ENCODE data around the gene CDHR2. TPM values are rescaled to one million over a fixed set of nuclear protein-coding genes. Genes with fewer than 3 reads are reported as not detected.

CDHR2 gene
- total RNA-seq, 1 experiment from 2014 or later = 0.63 TPM

GRCh38 chr5:176637556-176637955, 88.4 kb downstream of the CDHR2 start:
- peak; percentile 30; the same call in 1 of the 2 replicates for ATAC-seq
- Mint-ChIP-seq H3K27me3 (ENCODE audit: low read depth) (peaks cover 24% of the 10 kb centered on the region), H3K9me3 (peaks cover 7% of the 10 kb centered on the region), H3K4me3 (no peak overlapping the region), H3K4me1 (peaks cover 38% of the 10 kb centered on the region), H3K36me3 (no peaks in the 10 kb centered on the region), H3K27ac (no peak overlapping the region)
- no peak for DNase-seq (ENCODE audit: low spot score)
- TF ChIP-seq CREB1 (CRISPR knock-in tag; IDR thresholded peaks at IDR 0.05) = no peak
- no peak for TF ChIP-seq ATF1 (CRISPR knock-in tag; IDR thresholded peaks at IDR 0.05)
- no peak for TF ChIP-seq SOX15 (CRISPR knock-in tag; IDR thresholded peaks at IDR 0.05)
- TF ChIP-seq ZSCAN18 (CRISPR knock-in tag; IDR thresholded peaks at IDR 0.05) = no peak
- no peak for TF ChIP-seq E2F4 (CRISPR knock-in tag; IDR thresholded peaks at IDR 0.05; ENCODE audit: borderline replicate concordance, low read depth)
- TF ChIP-seq ZNF416 (CRISPR knock-in tag; IDR thresholded peaks at IDR 0.05) = no peak
- no peak for TF ChIP-seq USF2 (CRISPR knock-in tag; IDR thresholded peaks at IDR 0.05)
- no peak for TF ChIP-seq JUN (CRISPR knock-in tag; IDR thresholded peaks at IDR 0.05)
- no peak for TF ChIP-seq ATF3 (CRISPR knock-in tag; conservative IDR thresholded peaks at IDR 0.05)
- TF ChIP-seq SMAD4 (CRISPR knock-in tag; IDR thresholded peaks at IDR 0.05) = no peak
- no peak for TF ChIP-seq ETV6 (CRISPR knock-in tag; IDR thresholded peaks at IDR 0.05)
- TF ChIP-seq OVOL2 (CRISPR knock-in tag; IDR thresholded peaks at IDR 0.05; ENCODE audit: borderline replicate concordance) = no peak
- no peak for TF ChIP-seq ZMAT4 (CRISPR knock-in tag; IDR thresholded peaks at IDR 0.05)
- TF ChIP-seq ZNF263 (CRISPR knock-in tag; IDR thresholded peaks at IDR 0.05; ENCODE audit: low read depth) = no peak
- TF ChIP-seq KAT7 (CRISPR knock-in tag; IDR thresholded peaks at IDR 0.05; ENCODE audit: borderline replicate concordance) = no peak
- no peak for TF ChIP-seq CBFB (CRISPR knock-in tag; IDR thresholded peaks at IDR 0.05; ENCODE audit: low read depth)
- POLR2A ChIA-PET = no interaction called here
- CTCF ChIA-PET = interaction anchor here (1.0 kb wide), 1 partner anchor 190 kb away, joined by 3 read pairs; no protein-coding TSS in a partner anchor

- ChIA-PET CTCF (interaction anchor here (1.0 to 1.7 kb wide), 2 partner anchors 22 to 191 kb away, joined by 3 to 6 read pairs; no protein-coding TSS in a partner anchor), POLR2A (no interaction called here)
- peaks cover 19% of the 10 kb centered on the region for H3K27me3 Mint-ChIP-seq (ENCODE audit: low read depth)
- no peak overlapping the region for H3K27ac Mint-ChIP-seq
- H3K4me3 Mint-ChIP-seq = no peak overlapping the region
- 0 out of 2 replicates have a peak, but pooled peaks have one; percentile 26 for TF ChIP-seq GTF2I (CRISPR knock-in tag; conservative IDR thresholded peaks at IDR 0.05)
- no peak for TF ChIP-seq GRHL2 (CRISPR knock-in tag; IDR thresholded peaks at IDR 0.05; ENCODE audit: insufficient replicate concordance, severe bottlenecking)
- no peak for TF ChIP-seq CREB1 (CRISPR knock-in tag; IDR thresholded peaks at IDR 0.05)
- ATAC-seq (no peak), DNase-seq (ENCODE audit: low spot score) (no peak)
- H3K36me3 Mint-ChIP-seq = no peaks in the 10 kb centered on the region
- H3K9me3 Mint-ChIP-seq = peaks cover 7% of the 10 kb centered on the region
- H3K4me1 Mint-ChIP-seq = peaks cover 41% of the 10 kb centered on the region
Measured at GRCh38 chr5:176638437-176638836, 89.3 kb downstream of the CDHR2 start.

- ChIA-PET CTCF (interaction anchor here (0.9 to 1.7 kb wide), 2 partner anchors 9 to 22 kb away, joined by 5 to 6 read pairs; partner anchors contain the start of genes EIF4E1B and SNCB), POLR2A (interaction anchor here (0.9 kb wide), 1 partner anchor 812 kb away, joined by 3 read pairs; no protein-coding TSS in a partner anchor)
- ATAC-seq (no peak), DNase-seq (ENCODE audit: low spot score) (no peak)
- no peak overlapping the region for H3K27ac Mint-ChIP-seq
- H3K4me1 Mint-ChIP-seq = peaks cover 37% of the 10 kb centered on the region
- no peak overlapping the region for H3K4me3 Mint-ChIP-seq
- H3K27me3 Mint-ChIP-seq (ENCODE audit: low read depth) = peaks cover 19% of the 10 kb centered on the region
- no peaks in the 10 kb centered on the region for H3K36me3 Mint-ChIP-seq
- H3K9me3 Mint-ChIP-seq = peaks cover 7% of the 10 kb centered on the region
- TF ChIP-seq CREM (CRISPR knock-in tag; IDR thresholded peaks at IDR 0.05) = no peak
- no peak for TF ChIP-seq ZNF416 (CRISPR knock-in tag; IDR thresholded peaks at IDR 0.05)
- TF ChIP-seq ZNF423 (CRISPR knock-in tag; IDR thresholded peaks at IDR 0.05) = 0 out of 2 replicates have a peak, but pooled peaks have one; percentile 23
- TF ChIP-seq ZNF138 (CRISPR knock-in tag; conservative IDR thresholded peaks at IDR 0.05) = no peak
Measured at GRCh38 chr5:176639208-176639607, 90.1 kb downstream of the CDHR2 start.
